ENCODE measurements around the gene CMTM7. TPM values are rescaled to one million over a fixed set of nuclear protein-coding genes. Genes with fewer than 3 reads are reported as not detected.
"Not testable (repeated sequence)": the region's sequence is repeated elsewhere in the genome, so short reads cannot be mapped to it uniquely, and the experiment has no call there.

CMTM7 gene
- polyA plus RNA-seq, 1 donor from 2014 or later: 141 TPM

DNA sequence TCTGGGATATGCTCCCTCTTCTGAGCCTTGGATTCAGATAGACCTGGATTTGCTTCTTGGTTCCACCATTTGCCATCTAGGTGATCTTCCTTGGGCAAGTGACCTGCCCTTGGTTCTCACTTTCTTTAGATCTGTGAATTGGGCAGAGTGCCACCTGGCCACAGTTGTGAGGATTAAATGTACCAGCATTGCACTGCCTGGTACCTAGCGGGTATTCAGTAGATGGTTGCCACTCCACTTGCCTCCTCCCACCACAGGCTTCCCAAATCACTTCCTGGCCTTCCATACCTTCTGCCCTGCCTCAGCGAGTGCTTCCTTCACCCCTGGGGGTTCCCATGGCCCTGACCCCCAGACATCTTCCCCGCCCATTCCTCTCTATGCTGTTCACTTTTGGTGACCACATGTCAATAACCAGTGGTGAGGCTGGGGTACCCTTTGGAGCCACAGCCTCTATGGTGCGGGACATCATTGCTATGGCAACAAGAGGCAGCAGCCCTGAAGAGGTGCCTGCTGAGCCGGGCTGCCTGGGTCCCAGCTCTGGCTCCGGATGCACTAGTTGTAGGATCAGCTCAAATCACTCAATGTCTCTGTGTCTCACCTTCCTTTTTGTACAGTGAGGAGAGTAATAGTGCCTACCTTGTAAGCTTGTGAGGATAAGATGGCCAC is 40.5 kb downstream of the CMTM7 start:
- Mint-ChIP-seq H3K27me3 (no peaks in the 10 kb centered on the region), H3K27ac (peak overlapping the region in 2 of 3 donors; percentile 92 to 97), H3K36me3 (no peaks in the 10 kb centered on the region), H3K4me3 (peak overlapping the region in 3 of 4 donors; percentile 44 to 88 (median 87)), H3K9me3 (no peaks in the 10 kb centered on the region), H3K4me1 (peaks cover 61 to 75% (median 61%) of the 10 kb centered on the region in 3 donors)

DNA sequence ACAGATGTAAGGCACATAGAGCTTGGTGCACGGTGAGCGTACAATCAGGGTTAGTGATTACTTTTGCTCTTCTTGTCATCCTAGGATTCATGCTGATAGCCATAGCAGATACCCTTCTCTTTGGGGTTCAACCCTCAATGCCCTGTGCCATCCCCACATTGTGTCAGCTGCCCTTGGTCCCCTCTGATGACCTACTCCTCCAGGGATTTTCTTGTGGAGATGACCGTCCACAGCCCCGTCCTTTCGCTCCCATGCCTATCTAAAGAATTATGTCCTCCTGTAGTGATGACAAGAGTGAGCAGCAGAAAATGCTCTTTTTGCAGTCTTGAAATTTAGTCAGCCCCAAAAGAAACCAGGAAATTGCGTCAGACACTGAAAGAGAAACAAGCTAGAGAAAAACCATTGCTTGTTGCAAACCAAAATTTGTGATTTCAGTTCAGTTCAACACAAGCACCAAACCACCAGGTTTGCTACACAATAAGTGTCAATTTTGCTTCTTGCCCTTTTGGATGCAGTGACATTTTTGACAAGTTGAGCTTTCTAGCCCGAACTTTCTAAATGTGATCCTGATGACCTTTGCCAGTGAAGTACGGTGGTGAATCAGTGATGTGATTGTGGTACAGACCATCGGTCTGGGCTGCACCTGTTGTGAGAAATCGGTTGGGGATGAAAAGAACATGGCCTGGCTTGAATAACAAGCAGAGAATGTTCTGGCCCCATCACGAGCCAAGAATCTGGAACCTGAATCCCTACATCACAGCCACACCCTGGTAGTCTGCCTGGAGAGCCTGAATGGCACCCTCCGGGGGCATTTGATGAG is 41.3 kb downstream of the CMTM7 start:
- peak overlapping the region; percentile 44 to 88 (median 72) for H3K4me3 Mint-ChIP-seq
- no peaks in the 10 kb centered on the region for H3K27me3 Mint-ChIP-seq
- peak overlapping the region; percentile 66 to 97 (median 92) for H3K27ac Mint-ChIP-seq
- no peaks in the 10 kb centered on the region for H3K36me3 Mint-ChIP-seq
- H3K4me1 Mint-ChIP-seq: peaks cover 53 to 69% (median 56%) of the 10 kb centered on the region in 3 donors
- no peaks in the 10 kb centered on the region for H3K9me3 Mint-ChIP-seq

DNA sequence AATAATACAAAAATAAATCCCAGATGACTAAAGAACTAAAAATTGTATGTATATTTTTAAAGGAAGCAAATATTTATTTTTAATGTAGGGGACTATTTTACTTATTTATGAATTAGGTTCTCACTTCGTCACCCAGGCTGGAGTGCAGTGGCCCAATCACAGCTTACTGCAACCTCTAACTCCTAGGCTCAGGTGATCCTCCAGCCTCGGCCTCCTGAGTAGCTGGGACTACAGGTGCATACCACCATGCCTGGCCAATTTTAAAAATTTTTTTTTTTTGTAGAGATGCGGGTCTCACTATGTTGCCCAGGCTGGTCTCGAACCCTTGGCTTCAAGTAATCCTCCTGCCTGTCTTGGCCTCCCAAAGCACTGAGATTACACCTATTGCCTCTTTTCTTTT is 42.6 kb downstream of the CMTM7 start:
- Mint-ChIP-seq H3K9me3 (no peaks in the 10 kb centered on the region), H3K4me3 (no peak overlapping the region), H3K36me3 (no peaks in the 10 kb centered on the region), H3K27ac (no peak overlapping the region), H3K27me3 (no peaks in the 10 kb centered on the region), H3K4me1 (peaks cover 47 to 71% (median 58%) of the 10 kb centered on the region in 3 donors)

DNA sequence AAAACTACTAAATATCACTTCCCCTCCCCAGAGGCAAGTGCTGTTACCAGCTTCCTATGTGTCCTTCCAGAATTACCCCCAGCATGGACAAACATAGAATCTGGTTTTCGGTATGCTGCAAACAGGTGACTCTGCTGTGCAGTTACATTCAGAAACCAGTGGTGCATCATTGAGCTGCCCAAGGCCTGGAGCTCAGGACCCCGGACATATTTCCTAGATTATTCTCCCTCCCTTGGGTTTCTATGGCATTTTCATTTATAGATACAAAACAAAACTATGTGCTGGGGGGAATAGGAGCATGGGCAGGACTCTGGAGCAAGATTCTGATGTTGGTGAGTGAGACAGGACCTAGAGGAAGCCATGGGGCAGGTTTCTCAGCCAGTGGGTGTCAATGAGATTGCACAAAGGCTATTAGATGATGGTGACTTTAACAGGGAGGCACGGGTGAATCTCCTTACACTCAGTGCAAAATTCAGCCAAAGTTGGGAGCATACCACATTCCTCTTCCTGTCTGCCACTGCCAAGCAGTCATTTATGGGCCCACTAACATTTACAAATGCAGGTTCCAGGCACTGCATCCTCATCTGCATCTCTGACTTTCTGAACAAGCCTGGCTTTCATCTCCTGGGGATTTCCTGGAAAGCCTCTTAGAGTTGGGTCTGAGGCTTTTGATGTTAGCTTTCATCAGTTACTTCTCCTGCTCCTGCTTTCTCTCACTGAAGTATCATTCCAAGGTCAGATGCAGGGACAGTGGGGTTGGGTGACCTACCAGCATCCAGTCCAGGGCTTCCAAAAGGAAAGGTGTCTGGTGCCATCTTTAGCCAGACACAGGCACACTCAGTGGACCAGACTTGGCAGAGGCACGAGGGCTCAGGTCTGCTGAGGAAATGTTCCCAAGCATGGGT is 44.5 kb downstream of the CMTM7 start:
- peak overlapping the region; percentile 42 to 90 (median 71) for H3K27ac Mint-ChIP-seq

DNA sequence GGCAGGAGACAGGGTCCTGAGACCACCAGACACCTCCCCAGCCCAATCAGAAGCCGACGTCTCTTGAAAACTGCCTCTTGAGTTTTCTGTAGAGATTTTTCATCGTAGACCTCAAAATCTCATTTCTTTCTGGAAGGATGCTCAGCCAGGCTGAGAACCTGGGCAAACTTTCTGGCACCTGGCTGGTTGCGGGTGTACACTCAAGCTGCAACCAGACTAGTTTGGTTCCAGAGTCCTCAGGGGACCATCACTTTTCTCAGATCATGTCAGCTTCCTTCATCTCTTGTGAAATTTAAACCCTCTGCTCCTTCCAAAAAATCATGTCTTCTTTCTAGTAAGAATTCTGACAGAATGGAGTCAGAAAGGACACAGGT is 45.1 kb downstream of the CMTM7 start:
- H3K9me3 Mint-ChIP-seq: no peaks in the 10 kb centered on the region
- peaks cover 45 to 76% (median 66%) of the 10 kb centered on the region in 3 donors for H3K4me1 Mint-ChIP-seq
- H3K36me3 Mint-ChIP-seq: peaks cover 3% of the 10 kb centered on the region
- peak overlapping the region; percentile 42 to 90 (median 71) for H3K27ac Mint-ChIP-seq
- H3K4me3 Mint-ChIP-seq: peak overlapping the region in 2 of 4 donors; percentile 61 to 86
- H3K27me3 Mint-ChIP-seq: no peaks in the 10 kb centered on the region

More for the DNA sequence above, 44.5 kb downstream of the CMTM7 start:
- peak overlapping the region in 2 of 4 donors; percentile 61 to 73 for H3K4me3 Mint-ChIP-seq
- no peaks in the 10 kb centered on the region for H3K36me3 Mint-ChIP-seq
- H3K9me3 Mint-ChIP-seq: no peaks in the 10 kb centered on the region
- peaks cover 45 to 76% (median 62%) of the 10 kb centered on the region in 3 donors for H3K4me1 Mint-ChIP-seq
- H3K27me3 Mint-ChIP-seq: no peaks in the 10 kb centered on the region

DNA sequence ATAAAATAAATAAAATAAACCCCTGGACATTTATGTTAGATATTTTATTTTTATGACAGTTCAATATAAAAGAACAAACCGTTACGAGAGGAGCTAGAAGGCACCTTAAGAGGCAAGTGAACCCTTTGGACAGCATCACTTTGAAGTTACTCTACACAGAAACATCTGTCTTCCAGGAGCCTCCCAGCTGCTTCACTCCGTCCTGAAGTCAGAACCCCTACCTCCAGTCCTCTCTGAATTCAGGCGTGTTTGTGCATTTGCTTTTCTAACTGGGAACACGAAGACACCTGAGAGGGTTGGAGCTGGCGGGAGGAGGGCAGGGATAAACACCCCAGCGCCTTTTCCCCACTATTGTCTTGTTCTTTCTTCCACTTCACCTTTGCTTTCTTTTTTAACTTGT is 46.2 kb downstream of the CMTM7 start:
- Mint-ChIP-seq H3K27me3 (no peaks in the 10 kb centered on the region), H3K4me1 (peaks cover 48 to 72% (median 65%) of the 10 kb centered on the region in 3 donors), H3K4me3 (peak overlapping the region in 2 of 4 donors; percentile 57 to 80), H3K27ac (peak overlapping the region; percentile 75 to 99 (median 97)), H3K9me3 (no peaks in the 10 kb centered on the region), H3K36me3 (peaks cover 4% of the 10 kb centered on the region)

DNA sequence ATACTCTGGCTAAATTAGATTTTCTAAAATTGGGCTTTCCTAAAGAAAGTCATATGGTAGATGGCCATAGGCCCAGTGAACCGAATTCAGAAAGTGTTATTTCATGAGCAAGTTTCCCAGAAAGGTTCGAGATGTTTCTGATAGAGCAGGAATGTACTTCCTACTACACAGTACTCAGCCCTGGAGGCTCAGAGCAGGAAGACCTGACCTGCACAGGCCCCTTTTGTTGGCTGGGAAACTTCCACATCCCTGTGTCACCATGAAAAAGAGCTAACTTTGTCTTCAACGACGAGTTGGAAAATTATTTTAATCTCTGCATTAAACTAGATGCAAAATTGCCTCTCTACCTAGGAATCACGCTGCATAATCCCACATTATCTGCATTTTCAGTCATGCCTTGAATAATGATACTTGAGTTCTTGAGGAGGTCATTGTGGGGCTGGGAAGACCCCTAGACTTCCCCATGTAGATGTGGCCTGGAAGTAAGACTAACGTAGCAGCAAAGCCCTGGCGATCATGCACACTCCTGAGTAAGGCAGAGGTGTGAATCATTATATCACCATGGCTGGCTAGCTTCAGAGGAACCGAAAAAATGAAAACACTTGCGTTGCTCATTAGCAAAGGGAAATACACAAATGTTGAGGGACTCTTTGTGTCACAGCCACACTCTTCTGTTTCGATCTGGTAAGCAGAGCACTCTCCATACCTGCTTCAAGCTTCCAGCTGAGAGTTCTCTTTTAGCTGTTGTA is 47.1 kb downstream of the CMTM7 start:
- Mint-ChIP-seq H3K4me3 (peak overlapping the region; percentile 36 to 94 (median 84)), H3K9me3 (no peaks in the 10 kb centered on the region), H3K4me1 (peaks cover 46 to 70% (median 66%) of the 10 kb centered on the region in 3 donors), H3K36me3 (peaks cover 8% of the 10 kb centered on the region), H3K27ac (peak overlapping the region; percentile 75 to 99 (median 97)), H3K27me3 (no peaks in the 10 kb centered on the region)

DNA sequence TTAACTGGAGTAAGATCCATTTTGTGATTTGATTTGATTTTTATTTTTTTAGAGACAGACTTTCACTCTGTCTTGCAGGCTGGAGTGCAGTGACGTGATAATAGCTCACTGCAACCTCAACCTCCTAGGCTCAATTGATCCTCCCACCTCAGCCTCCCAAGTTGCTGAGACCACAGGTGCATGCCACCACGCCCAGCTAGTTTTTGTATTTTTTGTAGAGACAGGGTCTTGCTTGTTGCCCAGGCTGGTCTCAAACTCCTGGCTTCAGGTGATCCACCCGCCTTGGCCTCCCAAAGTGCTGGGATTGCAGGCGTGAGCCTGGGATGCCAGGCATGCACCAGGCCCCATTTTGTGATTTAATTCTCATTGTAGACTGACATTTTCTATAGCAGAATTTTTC is 47.8 kb downstream of the CMTM7 start:
- peak overlapping the region; percentile 36 to 94 (median 84) for H3K4me3 Mint-ChIP-seq
- H3K4me1 Mint-ChIP-seq: peaks cover 46 to 74% (median 68%) of the 10 kb centered on the region in 3 donors
- not testable (repeated sequence) for H3K36me3 Mint-ChIP-seq, H3K27me3 Mint-ChIP-seq, H3K9me3 Mint-ChIP-seq
- peak overlapping the region; percentile 75 to 99 (median 97) for H3K27ac Mint-ChIP-seq

DNA sequence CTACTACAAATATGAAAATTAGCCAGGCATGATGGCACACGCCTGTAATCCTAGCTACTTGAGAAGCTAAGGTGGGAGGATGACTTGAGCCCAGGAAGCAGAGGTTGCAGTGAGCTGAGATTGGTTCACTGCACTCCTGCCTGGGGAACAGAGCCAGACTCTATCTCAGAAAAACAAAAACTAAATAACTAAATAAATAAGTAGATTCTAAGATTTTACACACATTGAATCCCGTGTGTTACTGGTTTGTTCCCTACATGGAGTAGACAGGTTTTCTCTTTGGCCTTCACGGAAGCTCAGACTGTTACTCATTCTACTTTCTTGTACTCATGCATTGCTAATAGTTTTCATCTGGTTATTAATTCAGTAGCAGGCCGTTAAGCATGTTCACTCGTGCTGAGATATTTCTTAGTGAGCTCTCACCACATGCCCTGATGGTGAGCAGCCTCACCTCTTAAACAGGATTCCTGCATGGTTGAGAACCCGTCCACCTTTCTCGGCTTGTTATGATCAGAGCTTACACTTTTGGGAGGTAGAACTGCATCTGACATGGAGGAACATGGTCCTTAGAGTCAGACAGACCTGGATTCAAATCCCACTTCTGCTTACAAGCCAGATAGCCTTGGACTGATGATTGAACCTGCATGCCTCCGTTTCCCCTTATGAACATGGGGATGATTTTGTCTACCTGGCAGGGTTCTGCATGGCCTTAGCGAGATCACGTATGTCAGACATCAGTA is 49.1 kb downstream of the CMTM7 start:
- no peaks in the 10 kb centered on the region for H3K9me3 Mint-ChIP-seq
- H3K27me3 Mint-ChIP-seq: no peaks in the 10 kb centered on the region
- H3K27ac Mint-ChIP-seq: peak overlapping the region; percentile 49 to 99 (median 75)
- peak overlapping the region in 2 of 4 donors; percentile 65 to 71 for H3K4me3 Mint-ChIP-seq
- H3K4me1 Mint-ChIP-seq: peaks cover 45 to 71% (median 67%) of the 10 kb centered on the region in 3 donors
- peaks cover 8% of the 10 kb centered on the region for H3K36me3 Mint-ChIP-seq

DNA sequence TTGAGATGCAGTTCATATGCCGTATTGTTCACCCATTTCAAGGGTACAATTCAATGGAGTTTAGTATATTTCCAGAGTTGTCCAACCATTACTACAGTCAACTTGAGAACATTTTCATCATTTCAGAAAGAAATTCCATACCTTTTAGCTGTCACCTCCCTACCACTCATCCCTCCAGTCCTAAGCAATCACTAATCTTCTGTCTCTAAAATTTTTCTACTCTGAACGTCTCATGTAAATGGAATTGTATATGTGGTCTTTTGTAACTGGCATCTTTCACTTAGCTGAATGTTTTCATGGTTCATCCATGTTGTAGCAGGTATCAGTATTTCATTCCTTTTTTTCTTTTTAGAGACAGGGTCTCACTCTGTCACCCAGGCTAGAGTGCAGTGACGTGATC is 51.1 kb downstream of the CMTM7 start:
- H3K27me3 Mint-ChIP-seq: no peaks in the 10 kb centered on the region
- H3K36me3 Mint-ChIP-seq: peaks cover 18% of the 10 kb centered on the region
- H3K27ac Mint-ChIP-seq: peak overlapping the region; percentile 75 to 90 (median 87)
- peaks cover 52 to 76% (median 73%) of the 10 kb centered on the region in 3 donors for H3K4me1 Mint-ChIP-seq
- no peak overlapping the region for H3K4me3 Mint-ChIP-seq
- H3K9me3 Mint-ChIP-seq: peaks cover 0 to 4% (median 0%) of the 10 kb centered on the region in 3 donors

DNA sequence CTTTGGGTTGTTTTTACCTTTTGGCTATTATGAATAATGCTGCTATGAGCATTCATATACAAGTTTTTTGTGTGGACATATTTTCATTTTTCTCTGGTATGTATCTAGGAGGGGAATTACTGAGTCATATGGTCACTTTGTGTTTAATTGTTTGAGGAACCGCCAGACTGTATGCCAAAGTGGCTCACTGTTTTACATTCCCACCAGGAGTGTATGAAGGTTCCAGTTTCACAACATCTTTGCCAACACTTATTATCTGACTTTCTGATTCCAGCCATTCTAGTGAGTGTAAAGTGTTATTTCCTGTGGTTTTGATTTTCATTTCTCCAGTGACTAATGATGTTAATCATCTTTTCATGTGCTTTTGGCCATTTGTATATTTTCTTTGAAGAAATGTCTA is 51.8 kb downstream of the CMTM7 start:
- Mint-ChIP-seq H3K4me3 (peak overlapping the region in 1 of 4 donors; percentile 0), H3K4me1 (peaks cover 57 to 72% (median 71%) of the 10 kb centered on the region in 3 donors), H3K9me3 (peaks cover 0 to 4% (median 0%) of the 10 kb centered on the region in 3 donors), H3K36me3 (peaks cover 18% of the 10 kb centered on the region), H3K27me3 (no peaks in the 10 kb centered on the region), H3K27ac (peak overlapping the region in 2 of 3 donors; percentile 87)

DNA sequence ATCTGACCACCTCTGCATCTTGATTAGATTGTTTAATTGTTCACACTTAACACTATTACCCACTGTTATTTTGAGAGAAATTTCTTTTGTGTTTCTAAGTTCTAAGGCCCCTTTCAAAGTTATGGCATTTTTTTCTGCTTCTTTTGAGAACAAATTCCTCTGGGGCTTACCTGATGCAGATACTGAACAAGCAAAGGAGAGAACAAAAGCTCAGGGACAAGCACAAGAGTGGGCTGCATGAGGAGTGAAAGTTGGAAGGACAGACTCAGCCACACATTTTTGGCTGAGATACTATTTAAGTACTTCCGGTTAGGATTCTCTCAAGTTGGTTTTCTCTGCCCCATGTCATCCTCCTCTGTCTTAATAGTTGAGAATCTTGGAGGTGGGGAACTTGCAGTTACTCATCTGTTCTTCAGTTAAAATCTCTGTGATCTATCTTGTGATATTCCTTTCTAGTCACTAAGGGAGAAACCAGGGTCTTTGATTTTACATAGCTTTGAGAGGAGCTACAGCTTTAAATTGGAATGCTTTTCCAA is 56.3 kb downstream of the CMTM7 start:
- no peaks in the 10 kb centered on the region for H3K27me3 Mint-ChIP-seq
- peaks cover 42 to 48% (median 44%) of the 10 kb centered on the region in 3 donors for H3K4me1 Mint-ChIP-seq
- peak overlapping the region in 1 of 3 donors; percentile 72 for H3K27ac Mint-ChIP-seq
- peaks cover 0 to 4% (median 0%) of the 10 kb centered on the region in 3 donors for H3K9me3 Mint-ChIP-seq
- H3K4me3 Mint-ChIP-seq: peak overlapping the region in 1 of 4 donors; percentile 62
- H3K36me3 Mint-ChIP-seq: peaks cover 16% of the 10 kb centered on the region
